HepG2 (cell line): ENCODE results near the gene NCKAP5L. TPM values are rescaled to one million over a fixed set of nuclear protein-coding genes. Genes with fewer than 3 reads are reported as not detected.

Experiments used
- ATF1 ChIP-seq: IDR thresholded peaks from 2 replicates; pipeline ENCODE4 v1.6.1; 2016; ENCODE audit warnings: mild to moderate bottlenecking, control low read depth
- ATF4 ChIP-seq, 2 experiments: fragments of 450-650 bp in 1 of 2; sonication (generic) in 1 of 2; formaldehyde crosslinking; IDR thresholded peaks; 2 replicates each; pipeline versions ENCODE4 v1.5.0 to v1.8.0; 2020 to 2022; ENCODE audit warnings: mild to moderate bottlenecking in 1 of 2, missing genetic modification reagents in 1 of 2
- BRD4 ChIP-seq: sonication (generic); formaldehyde crosslinking; IDR thresholded peaks from 2 replicates; pipeline ENCODE4 v1.4.0; 2020; ENCODE audit warnings: missing genetic modification reagents
- CENPT ChIP-seq: sonication (generic); formaldehyde crosslinking; IDR thresholded peaks from 2 replicates; pipeline ENCODE4 v1.8.0; 2022; ENCODE audit warnings: low read depth, mild to moderate bottlenecking, moderate library complexity, missing genetic modification reagents
- CREB1 ChIP-seq, 2 experiments: fragments of 450-650 bp in 1 of 2; IDR thresholded peaks; 2 replicates each; pipeline ENCODE4 v1.6.1; 2016 to 2017; ENCODE audit warnings: control low read depth in 1 of 2, mild to moderate bottlenecking in 1 of 2, missing compliant biosample characterization in 1 of 2, missing genetic modification characterization in 1 of 2
- DR1 ChIP-seq: sonication (generic); formaldehyde crosslinking; IDR thresholded peaks from 2 replicates; pipeline ENCODE4 v1.8.0; 2021; ENCODE audit warnings: mild to moderate bottlenecking, missing genetic modification reagents, inconsistent platforms
- FOSL2 ChIP-seq: sonication (generic); formaldehyde crosslinking; IDR thresholded peaks from 2 replicates; pipeline ENCODE4 v1.4.0; 2020; ENCODE audit warnings: missing genetic modification reagents
- FOXA3 ChIP-seq: IDR thresholded peaks from 2 replicates; pipeline ENCODE4 v1.6.1; 2016; ENCODE audit warnings: missing genetic modification reagents, missing compliant biosample characterization
- NFAT5 ChIP-seq: sonication (generic); formaldehyde crosslinking; IDR thresholded peaks from 2 replicates; pipeline ENCODE4 v1.4.0; 2020; ENCODE audit warnings: missing genetic modification reagents
- SKI ChIP-seq: fragments of 450-650 bp; IDR thresholded peaks from one replicate; pipeline ENCODE4 v1.6.1; 2018; ENCODE audit warnings: mild to moderate bottlenecking; ENCODE audit not compliant: partially characterized antibody
- ZBTB14 ChIP-seq: sonication (generic); formaldehyde crosslinking; IDR thresholded peaks from 2 replicates; pipeline ENCODE4 v1.4.0; 2020; ENCODE audit warnings: missing genetic modification reagents
- ZKSCAN1 ChIP-seq: fragments of 150-350 bp; IDR thresholded peaks from 2 replicates; pipeline ENCODE4 v1.6.1; 2014; ENCODE audit warnings: low read length
- ZNF644 ChIP-seq: IDR thresholded peaks from 2 replicates; pipeline ENCODE4 v1.6.1; 2016; ENCODE audit warnings: low read depth
- ZNF691 ChIP-seq: sonication (generic); formaldehyde crosslinking; IDR thresholded peaks from 2 replicates; pipeline ENCODE4 v1.4.0; 2020; ENCODE audit warnings: missing genetic modification reagents, low read depth, mild to moderate bottlenecking, borderline replicate concordance
- ZNF816 ChIP-seq: sonication (generic); formaldehyde crosslinking; IDR thresholded peaks from 2 replicates; pipeline ENCODE4 v1.8.0; 2022; ENCODE audit warnings: missing genetic modification reagents, mild to moderate bottlenecking, borderline replicate concordance
- ZNF850 ChIP-seq: sonication (generic); formaldehyde crosslinking; conservative IDR thresholded peaks from 2 replicates; pipeline ENCODE4 v1.9.0; 2021; ENCODE audit warnings: mild to moderate bottlenecking, missing genetic modification reagents
- ZXDC ChIP-seq: sonication (generic); formaldehyde crosslinking; IDR thresholded peaks from 2 replicates; pipeline ENCODE4 v1.5.0; 2020; ENCODE audit warnings: mild to moderate bottlenecking, missing genetic modification reagents
- polyA plus RNA-seq, 8 experiments: library from polyadenylated mRNA; depleted of rRNA in 3 of 8; stranded (reverse) in 7 of 8; unstranded in 1 of 8; fragments of >200 nt; fragmentation: Illumina TruSeq in 4 of 8; extraction: Trizol in 4 of 8; gene quantifications; 2 replicates each; pipeline versions ENCODE4 v1.2.1 to v1.2.3, GENCODE V29; 2011 to 2016; ENCODE audit warnings: low read depth in 4 of 8, missing spikeins in 1 of 8, mixed read lengths in 1 of 8; ENCODE audit not compliant: insufficient read depth in 1 of 8
- total RNA-seq, 5 experiments: library from RNA; depleted of rRNA; stranded (reverse); fragments of >200 nt; fragmentation: Illumina TruSeq; extraction: Trizol; gene quantifications; 2 replicates each; pipeline ENCODE4 v1.2.3, GENCODE V29; 2016; ENCODE audit warnings: low read depth in 1 of 5

NCKAP5L gene
- total and polyA plus RNA-seq, 2 of the 13 experiments (the other 11 are each of a cell fraction or from before 2014, with no cell fraction given): 4.1 to 9.0 TPM

GRCh38 chr12:49750027-49750995 is 77.9 kb downstream of the NCKAP5L start (continued):
- TF ChIP-seq FOSL2 (CRISPR knock-in tag) (peak; percentile 83), CREB1 (IDR thresholded peaks at IDR 0.05) (no peak), CREB1 (CRISPR knock-in tag; IDR thresholded peaks at IDR 0.05) (no peak), SKI (no peak), CENPT (no peak), ZKSCAN1 (no peak), ATF1 (CRISPR knock-in tag) (no peak), ZNF850 (CRISPR knock-in tag) (no peak), ZNF816 (CRISPR knock-in tag) (no peak), DR1 (CRISPR knock-in tag) (no peak), ZBTB14 (no peak), ZNF644 (CRISPR knock-in tag) (no peak), ATF4 (CRISPR knock-in tag; IDR thresholded peaks at IDR 0.05) (peak in 1 of 2 experiments; percentile 98; a peak in 2 of 4 replicates), ZXDC (CRISPR knock-in tag) (no peak), NFAT5 (no peak), BRD4 (no peak), ZNF691 (CRISPR knock-in tag) (no peak), FOXA3 (CRISPR knock-in tag) (peak; percentile 34; the same call in 1 of the 2 replicates)
